SK-N-SH (cell line): ENCODE data around the gene EPS8L2.

Experiments used
- EP300 ChIP-seq, 2 experiments: IDR thresholded peaks; 2 replicates each; pipeline versions ENCODE4 v1.4.0 to v1.6.1; 2012; ENCODE audit warnings: borderline replicate concordance in 1 of 2, low read depth in 1 of 2, low read length in 1 of 2
- FOSL2 ChIP-seq: IDR thresholded peaks from 2 replicates; pipeline ENCODE4 v1.4.0; 2012; ENCODE audit warnings: low read depth, mild to moderate bottlenecking, moderate library complexity, borderline replicate concordance
- FOXM1 ChIP-seq: IDR thresholded peaks from 2 replicates; pipeline ENCODE4 v1.4.0; 2012; ENCODE audit warnings: low read depth, mild to moderate bottlenecking
- JUND ChIP-seq: IDR thresholded peaks from 2 replicates; pipeline ENCODE4 v1.4.0; 2012
- MXI1 ChIP-seq: IDR thresholded peaks from 2 replicates; pipeline ENCODE4 v1.6.1; 2012; ENCODE audit warnings: mild to moderate bottlenecking, low read depth, low read length, improper control_type of control experiment
- NFIC ChIP-seq: IDR thresholded peaks from 2 replicates; pipeline ENCODE4 v1.4.0; 2012; ENCODE audit warnings: borderline replicate concordance
- NRF1 ChIP-seq: IDR thresholded peaks from 2 replicates; pipeline ENCODE4 v1.6.1; 2012; ENCODE audit warnings: low read depth, mild to moderate bottlenecking, low read length
- POLR2AphosphoS5 ChIP-seq: IDR thresholded peaks from 2 replicates; pipeline ENCODE4 v1.6.1; 2012; ENCODE audit warnings: low read depth, low read length
- RAD21 ChIP-seq: IDR thresholded peaks from 2 replicates; pipeline ENCODE4 v1.6.1; 2012; ENCODE audit warnings: mild to moderate bottlenecking, low read length
- RCOR1 ChIP-seq: fragments of 150-350 bp; IDR thresholded peaks from 2 replicates; pipeline ENCODE4 v1.6.1; 2017; ENCODE audit warnings: antibody characterized with exemption, low read length
- REST ChIP-seq: IDR thresholded peaks from 2 replicates; pipeline ENCODE4 v1.6.1; 2012; ENCODE audit warnings: mild to moderate bottlenecking, low read depth, low read length, moderate library complexity
- TAF1 ChIP-seq: IDR thresholded peaks from 2 replicates; pipeline ENCODE4 v1.6.1; 2012; ENCODE audit warnings: low read depth, mild to moderate bottlenecking, low read length, moderate library complexity, borderline replicate concordance
- ZBTB33 ChIP-seq: IDR thresholded peaks from 2 replicates; pipeline ENCODE4 v1.4.0; 2012; ENCODE audit warnings: low read depth, borderline replicate concordance
- TF ChIP-seq, protein P1 (sequence below): fragments of 200-600 bp; sonication (generic); IDR thresholded peaks from 2 replicates; pipeline ENCODE4 v1.6.1; 2017; ENCODE audit warnings: antibody characterized with exemption, mild to moderate bottlenecking, moderate library complexity

- TF ChIP-seq FOXM1: no peak
- no peak for TF ChIP-seq MXI1
- no peak for TF ChIP-seq NRF1
- TF ChIP-seq, protein P1, sequence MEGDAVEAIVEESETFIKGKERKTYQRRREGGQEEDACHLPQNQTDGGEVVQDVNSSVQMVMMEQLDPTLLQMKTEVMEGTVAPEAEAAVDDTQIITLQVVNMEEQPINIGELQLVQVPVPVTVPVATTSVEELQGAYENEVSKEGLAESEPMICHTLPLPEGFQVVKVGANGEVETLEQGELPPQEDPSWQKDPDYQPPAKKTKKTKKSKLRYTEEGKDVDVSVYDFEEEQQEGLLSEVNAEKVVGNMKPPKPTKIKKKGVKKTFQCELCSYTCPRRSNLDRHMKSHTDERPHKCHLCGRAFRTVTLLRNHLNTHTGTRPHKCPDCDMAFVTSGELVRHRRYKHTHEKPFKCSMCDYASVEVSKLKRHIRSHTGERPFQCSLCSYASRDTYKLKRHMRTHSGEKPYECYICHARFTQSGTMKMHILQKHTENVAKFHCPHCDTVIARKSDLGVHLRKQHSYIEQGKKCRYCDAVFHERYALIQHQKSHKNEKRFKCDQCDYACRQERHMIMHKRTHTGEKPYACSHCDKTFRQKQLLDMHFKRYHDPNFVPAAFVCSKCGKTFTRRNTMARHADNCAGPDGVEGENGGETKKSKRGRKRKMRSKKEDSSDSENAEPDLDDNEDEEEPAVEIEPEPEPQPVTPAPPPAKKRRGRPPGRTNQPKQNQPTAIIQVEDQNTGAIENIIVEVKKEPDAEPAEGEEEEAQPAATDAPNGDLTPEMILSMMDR: no peak
- TF ChIP-seq RCOR1: no peak
- no peak for TF ChIP-seq ZBTB33
- TF ChIP-seq EP300 (IDR thresholded peaks at IDR 0.05; ENCODE audit: borderline replicate concordance in 1 of 2, low read depth in 1 of 2, low read length in 1 of 2): no peak
- no peak for TF ChIP-seq RAD21
- no peak for TF ChIP-seq POLR2AphosphoS5
- no peak for TF ChIP-seq REST
- TF ChIP-seq JUND: no peak
- no peak for TF ChIP-seq FOSL2
- no peak for TF ChIP-seq NFIC
- no peak for TF ChIP-seq TAF1
These were observed 14.7 kb downstream of the EPS8L2 start for GRCh38 chr11:720642-721246.
